Ammon's horn (tissue), 1 donor: ENCODE data around the gene ASMTL.
"Not testable (repeated sequence)": the region's sequence is repeated elsewhere in the genome, so short reads cannot be mapped to it uniquely, and the experiment has no call there.

Source experiments
- DNase-seq: peaks from one replicate; pipeline ENCODE4 v3.0.0-alpha.2; 2016; ENCODE audit warnings: low spot score

The ASMTL gene

DNA sequence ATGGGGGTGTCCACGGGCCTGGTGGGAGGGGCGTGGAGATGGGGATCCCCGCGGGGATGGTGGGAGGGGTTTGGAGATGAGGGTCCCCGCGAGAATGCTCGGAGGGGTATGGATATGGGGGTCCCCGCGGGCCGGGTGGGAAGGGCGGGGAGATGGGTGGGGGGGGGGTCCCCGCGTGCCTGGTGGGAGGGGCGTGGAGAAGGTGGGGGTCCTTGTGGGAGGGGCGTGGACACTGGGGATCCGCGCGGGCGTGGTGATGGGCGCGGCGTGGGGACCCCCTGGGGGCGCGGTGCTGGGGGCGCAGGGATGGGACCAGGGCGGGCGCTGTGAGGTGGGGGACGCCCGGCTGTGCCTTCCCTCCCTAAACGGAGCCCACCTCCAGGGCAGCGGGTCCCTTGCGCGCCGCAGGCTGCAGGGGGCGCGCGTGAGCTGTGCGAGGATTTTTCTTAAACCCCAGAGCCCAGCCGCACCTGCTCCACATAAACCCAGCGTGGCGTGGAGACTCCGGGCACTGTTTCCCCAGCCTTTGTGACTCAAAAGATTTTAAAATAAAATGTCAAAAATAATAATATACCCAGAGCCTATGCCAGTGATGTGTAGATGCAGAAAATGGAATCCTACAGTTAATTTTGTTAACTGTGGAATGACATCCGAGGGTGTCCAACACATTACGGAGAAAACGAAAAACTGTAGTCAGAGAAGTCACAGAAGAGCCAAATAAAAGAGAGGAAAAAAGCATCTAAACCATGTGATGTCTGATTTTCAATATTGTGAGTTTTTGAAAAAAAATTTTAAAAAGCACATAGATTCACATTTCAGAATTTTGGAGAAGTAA is 1.5 kb upstream of the ASMTL start:
- DNase-seq, result peak; percentile 86

- DNase-seq, result no peak
Observed at GRCh38 chrX:1453395-1453783, 680 bp upstream of the ASMTL start.

DNA sequence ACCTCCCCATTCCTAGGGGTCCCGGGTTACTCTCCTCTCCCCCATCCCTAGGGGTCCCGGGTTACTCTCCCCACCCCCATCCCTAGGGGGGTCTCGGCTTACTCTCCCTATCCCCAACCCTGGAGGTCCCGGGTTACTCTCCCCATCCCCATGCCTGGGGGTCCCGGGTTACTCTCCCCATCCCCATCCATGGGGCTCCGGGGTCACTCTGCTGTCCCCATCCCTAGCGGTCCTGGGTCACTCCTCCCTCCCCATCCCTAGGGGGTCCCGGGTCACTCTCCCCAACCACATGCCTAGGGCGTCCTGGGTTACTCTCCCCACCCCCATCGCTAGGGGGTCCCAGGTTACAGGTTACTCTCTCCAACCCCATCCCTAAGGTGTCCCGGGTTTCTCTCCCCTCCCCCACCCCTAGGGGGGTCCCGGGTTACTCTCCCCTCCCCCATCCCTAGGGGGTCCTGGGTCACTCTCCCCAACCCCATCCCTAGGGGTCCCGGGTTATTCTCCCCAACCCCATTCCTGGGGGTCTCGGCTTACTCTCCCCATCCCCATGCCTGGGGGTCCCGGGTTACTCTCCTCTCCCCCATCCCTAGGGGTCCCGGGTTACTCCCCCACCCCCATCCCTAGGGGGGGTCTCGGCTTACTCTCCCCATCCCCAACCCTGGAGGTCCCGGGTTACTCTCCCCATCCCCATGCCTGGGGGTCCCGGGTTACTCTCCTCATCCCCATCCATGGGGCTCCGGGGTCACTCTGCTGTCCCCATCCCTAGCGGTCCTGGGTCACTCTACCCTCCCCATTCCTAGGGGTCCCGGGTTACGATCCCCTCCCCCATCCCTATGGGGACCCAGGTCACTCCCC is 821 bp downstream of the ASMTL start:
- no peak for DNase-seq

DNA sequence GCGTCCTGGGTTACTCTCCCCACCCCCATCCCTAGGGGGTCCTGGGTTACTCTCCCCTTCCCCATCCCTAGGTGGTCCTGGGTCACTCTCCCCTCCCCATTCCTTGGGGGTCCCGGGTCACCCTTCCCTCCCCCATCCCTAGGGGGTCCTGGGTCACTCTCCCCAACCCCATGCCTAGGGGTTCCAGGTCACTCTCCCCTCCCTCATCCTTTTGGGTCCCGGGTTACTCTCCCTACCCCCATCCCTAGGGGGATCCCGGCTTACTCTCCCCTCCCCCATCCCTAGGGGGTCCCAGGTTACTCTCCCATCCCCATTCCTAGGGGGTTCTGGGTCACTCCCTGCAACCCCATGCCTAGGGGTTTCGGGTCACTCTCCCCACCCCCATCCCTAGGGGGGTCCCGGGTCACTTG is 1.5 kb downstream of the ASMTL start:
- DNase-seq, result no peak

DNA sequence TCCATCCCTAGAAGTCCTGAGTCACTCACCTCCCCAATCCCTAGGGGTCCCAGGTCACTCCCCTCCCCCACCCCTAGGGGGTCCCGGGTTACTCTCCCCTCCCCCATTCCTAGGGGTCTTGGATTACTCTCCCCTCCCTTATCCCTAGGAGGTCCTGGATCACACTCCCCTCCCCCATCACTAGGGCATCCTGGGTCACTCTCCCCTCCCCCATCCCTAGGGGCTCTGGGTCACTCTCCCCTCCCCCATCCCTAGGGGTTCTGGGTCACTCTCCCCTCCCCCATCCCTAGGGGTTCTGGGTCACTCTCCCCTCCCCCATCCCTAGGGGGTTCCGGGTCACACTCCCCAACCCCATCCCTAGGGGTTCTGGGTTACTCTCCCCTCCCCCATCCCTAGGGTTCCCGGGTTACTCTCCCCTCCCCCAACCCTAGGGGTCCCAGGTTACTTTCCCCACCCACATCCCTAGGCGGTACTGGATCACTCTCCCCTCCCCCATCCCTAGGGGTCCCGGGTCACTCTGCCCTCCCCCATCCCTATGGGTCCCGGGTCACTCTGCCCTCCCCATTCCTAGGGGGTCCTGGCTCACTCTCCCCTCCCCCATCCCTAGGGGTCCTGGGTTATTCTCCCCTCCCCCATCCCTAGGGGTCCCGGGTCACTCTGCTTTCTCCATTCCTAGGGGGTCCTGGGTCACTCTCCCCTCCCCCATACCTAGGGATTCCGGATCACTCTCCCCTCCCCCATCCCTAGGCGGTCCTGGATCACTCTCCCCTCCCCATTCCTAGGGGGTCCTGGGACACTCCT is 2.1 kb downstream of the ASMTL start:
- DNase-seq, result no peak

DNA sequence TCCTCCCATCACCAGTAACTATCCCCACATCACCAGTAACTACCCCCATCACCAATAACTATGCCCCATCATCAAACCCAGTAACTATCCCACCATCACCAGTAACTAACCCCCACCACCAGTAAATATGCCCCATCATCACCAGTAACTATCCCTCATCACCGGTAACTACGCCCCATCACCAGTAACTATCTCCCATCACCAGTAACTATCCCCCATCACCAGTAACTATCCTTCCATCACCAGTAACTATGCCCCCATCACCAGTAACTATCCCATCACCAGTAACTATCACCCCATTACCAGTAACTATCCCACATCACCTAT is 2.9 kb downstream of the ASMTL start:
- no peak for DNase-seq

GRCh38 chrX:1449036-1449822 is 3.5 kb downstream of the ASMTL start:
- DNase-seq, result no peak

DNA sequence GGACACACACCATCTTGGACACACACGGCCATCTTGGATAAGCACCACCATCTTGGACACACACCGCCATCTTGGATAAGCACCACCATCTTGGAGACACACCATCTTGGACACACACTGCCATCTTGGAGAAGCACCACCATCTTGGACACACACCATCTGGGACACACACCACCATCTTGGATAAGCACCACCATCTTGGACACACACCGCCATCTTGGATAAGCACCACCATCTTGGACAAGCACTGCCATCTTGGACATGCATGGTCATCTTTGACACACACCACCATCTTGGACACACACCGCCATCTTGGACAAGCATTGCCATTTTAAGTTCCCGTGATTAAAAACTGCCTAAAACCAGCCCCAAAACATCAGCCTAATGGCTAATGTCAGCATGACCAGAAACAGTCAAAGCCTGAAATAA is 4.1 kb downstream of the ASMTL start:
- not testable (repeated sequence) for DNase-seq

DNA sequence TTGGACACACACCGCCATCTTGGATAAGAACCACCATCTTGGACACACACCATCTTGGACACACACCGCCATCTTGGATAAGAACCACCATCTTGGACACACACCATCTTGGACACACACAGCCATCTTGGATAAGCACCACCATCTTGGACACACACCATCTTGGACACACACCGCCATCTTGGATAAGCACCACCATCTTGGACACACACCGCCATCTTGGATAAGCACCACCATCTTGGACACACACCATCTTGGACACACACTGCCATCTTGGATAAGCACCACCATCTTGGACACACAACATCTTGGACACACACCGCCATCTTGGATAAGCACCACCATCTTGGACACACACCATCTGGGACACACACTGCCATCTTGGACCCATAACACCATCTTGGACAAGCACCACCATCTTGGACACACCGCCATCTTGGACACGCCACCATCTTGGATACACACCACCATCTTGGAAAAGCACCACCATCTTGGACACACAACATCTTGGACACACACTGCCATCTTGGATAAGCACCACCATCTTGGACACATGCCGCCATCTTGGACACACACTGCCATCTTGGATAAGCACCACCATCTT is 4.6 kb downstream of the ASMTL start:
- not testable (repeated sequence) for DNase-seq

GRCh38 chrX:1446984-1447968 is 5.4 kb downstream of the ASMTL start:
- DNase-seq, result not testable (repeated sequence)

GRCh38 chrX:1444561-1445500 is 7.9 kb downstream of the ASMTL start:
- no peak for DNase-seq

- DNase-seq, result no peak
Observed at GRCh38 chrX:1443496-1444075, 9.1 kb downstream of the ASMTL start.

DNA sequence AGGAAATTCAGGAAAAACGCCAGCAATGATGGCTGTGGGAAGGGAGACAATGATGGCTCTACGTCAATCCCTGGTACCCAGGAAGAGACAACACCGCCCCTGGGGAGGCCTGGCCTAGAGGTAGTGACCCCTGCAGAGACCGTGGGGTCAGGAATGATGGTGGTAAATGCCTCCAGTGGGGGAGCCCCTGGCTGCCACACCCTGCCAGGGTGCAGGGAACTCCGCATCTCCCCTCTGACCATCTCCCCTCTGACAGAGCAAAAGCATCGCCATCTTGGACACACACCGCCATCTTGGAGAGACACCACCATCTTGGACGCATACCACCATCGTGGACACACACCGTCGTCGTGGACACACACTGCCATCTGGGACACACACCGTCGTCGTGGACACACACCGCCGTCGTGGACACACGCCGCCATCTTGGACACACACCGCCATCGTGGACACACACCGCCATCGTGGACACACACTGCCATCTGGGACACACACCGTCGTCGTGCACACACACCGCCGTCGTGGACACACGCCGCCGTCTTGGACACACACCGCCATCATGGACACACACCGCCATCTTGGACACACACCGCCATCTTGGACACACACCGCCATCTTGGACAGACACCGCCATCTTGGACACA is 9.9 kb downstream of the ASMTL start:
- DNase-seq, result no peak

GRCh38 chrX:1442016-1442665 is 10.6 kb downstream of the ASMTL start:
- no peak for DNase-seq

DNA sequence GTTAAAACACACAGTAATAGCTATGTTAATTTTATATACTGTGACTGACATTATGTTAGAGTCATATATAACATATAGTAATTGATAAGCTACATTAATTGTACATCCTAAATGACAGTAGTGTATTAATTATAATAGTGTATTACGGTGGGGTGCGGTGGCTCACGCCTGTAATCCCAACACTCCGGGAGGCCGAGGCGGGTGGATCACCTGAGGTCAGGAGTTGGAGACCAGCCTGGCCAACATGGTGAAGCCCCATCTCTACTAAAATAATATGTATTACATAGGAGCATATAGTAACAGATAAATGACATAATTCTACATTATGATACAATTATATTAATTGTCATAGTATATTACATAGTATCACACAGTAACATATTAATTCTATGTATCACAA is 12.2 kb downstream of the ASMTL start:
- DNase-seq, result no peak

- no peak for DNase-seq
Observed at GRCh38 chrX:1435241-1435895, 17.3 kb downstream of the ASMTL start.

GRCh38 chrX:1434871-1435240 is 17.9 kb downstream of the ASMTL start:
- DNase-seq, result no peak
